ENCODE measurements around the gene CFAP299.

DNA sequence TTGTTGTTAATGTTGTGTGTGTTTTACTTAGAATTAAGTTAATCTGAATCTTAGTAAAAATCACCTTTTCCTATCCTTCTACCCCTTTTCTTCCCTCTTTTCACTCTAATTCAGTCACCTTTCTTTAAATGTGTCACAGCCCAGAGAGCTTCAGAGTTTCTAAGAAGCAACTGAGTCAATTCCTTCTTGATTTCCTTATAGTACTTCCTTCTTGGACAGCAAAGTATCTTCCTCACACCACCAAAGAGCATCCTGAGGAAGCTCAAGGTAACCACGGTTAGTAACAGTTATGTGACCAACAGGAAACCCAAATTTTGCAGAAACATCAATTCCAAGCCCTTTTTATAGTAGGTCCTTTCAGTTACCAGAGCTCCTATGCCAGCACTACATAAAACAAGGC, 451.8 kb downstream of the CFAP299 start:
- TF ChIP-seq POLR2A (IDR thresholded peaks at IDR 0.05; ENCODE audit: low read depth, low read length) = no peak
- no peak for TF ChIP-seq FOS (IDR thresholded peaks at IDR 0.05; ENCODE audit: borderline replicate concordance, insufficient read depth, low read length)
- no peak for TF ChIP-seq POLR2AphosphoS5 (IDR thresholded peaks at IDR 0.05; ENCODE audit: insufficient read depth, low read depth, low read length)
- TF ChIP-seq CTCF (IDR thresholded peaks at IDR 0.05; ENCODE audit: extremely low read depth in 1 of 2, insufficient read depth in 1 of 2, low read depth in 1 of 2, low read length in 2 of 2) = no peak
- TF ChIP-seq, protein P1, sequence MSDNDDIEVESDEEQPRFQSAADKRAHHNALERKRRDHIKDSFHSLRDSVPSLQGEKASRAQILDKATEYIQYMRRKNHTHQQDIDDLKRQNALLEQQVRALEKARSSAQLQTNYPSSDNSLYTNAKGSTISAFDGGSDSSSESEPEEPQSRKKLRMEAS (IDR thresholded peaks at IDR 0.05; ENCODE audit: insufficient read depth, insufficient read length) = no peak
- TF ChIP-seq EZH2 (IDR thresholded peaks at IDR 0.05; ENCODE audit: borderline replicate concordance, low read depth, low read length, severe bottlenecking) = no peak
- TF ChIP-seq MYC (IDR thresholded peaks at IDR 0.05; ENCODE audit: low read depth, low read length) = no peak
- no peak for TF ChIP-seq JUN (IDR thresholded peaks at IDR 0.05; ENCODE audit: borderline replicate concordance, insufficient read depth, insufficient read length, low read depth)
- no peak for TF ChIP-seq GATA2 (IDR thresholded peaks at IDR 0.05; ENCODE audit: insufficient read depth, insufficient read length, low read depth, low read length)

All from endothelial cell of umbilical vein (primary cell).